Activated gamma-delta T cell treated with Interleukin-2 at 50 U/mL for 16 hours (primary cell): ENCODE data around the gene MRPL3.

Source experiments
- DNase-seq: peaks from one replicate; pipeline ENCODE4 v3.0.0-alpha.2; 2020

The MRPL3 gene

DNA sequence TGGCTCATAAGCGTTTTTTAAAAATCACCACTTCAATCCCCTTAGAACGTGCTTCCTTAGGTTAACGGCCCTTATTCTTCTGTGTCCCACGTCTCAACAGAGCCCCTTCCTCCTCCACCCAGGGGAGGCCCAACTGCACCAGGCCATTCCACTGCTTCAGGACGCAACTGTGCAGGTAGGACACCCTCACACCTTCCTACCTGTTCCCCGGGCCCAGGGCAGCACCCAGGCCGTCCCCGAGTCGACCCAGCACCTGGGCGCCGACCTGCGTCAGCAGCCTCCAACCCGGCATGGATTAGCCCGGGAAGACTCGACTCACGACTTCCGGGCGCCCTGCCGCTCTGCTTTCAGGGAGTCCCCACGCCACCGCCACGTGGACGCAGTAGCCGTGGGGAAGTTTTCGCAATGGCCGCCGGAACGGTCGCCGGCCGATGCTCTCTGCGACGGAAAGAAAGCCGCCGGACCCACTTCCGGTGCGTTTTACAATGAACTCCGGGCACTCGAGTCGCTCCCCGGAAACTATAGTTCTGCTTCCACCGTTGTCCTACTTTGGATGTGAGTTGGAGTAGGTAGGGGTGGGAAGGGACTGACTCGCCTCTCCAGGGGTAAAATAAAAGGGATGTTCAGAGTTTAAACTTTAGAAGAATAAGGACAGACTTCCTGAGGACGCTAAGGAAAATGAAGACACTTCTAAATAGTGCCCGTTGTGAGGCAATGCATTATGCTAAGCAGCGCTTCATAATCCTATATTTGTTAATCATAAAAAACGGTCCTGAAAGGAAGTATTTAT is at the start of gene MRPL3:
Gene MRPL3, minus strand, starts transcription at position 442 of the 790 bp plus-strand sequence. Its CDS starts 150 bp downstream, at position 292.
- peak; percentile 78 for DNase-seq

DNA sequence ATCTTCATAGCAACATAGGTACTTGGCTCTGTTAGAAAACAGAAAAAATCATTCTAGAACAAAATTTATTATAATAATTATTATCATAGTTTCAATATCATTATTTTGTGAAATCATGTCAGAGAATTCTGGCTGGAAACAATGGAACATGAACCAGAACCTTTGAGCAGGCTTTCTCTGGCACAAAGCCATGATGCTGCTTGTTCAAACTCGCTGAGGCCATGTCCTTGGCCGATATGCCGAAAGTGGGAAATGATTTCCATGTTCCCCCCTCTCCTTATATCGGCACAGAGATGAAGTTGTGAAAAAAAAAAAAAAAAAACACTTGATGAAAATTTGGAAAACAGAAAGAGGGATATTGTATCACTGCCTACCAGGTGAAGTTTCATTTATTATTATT is 49.0 kb upstream of the MRPL3 start:
- no peak for DNase-seq

DNA sequence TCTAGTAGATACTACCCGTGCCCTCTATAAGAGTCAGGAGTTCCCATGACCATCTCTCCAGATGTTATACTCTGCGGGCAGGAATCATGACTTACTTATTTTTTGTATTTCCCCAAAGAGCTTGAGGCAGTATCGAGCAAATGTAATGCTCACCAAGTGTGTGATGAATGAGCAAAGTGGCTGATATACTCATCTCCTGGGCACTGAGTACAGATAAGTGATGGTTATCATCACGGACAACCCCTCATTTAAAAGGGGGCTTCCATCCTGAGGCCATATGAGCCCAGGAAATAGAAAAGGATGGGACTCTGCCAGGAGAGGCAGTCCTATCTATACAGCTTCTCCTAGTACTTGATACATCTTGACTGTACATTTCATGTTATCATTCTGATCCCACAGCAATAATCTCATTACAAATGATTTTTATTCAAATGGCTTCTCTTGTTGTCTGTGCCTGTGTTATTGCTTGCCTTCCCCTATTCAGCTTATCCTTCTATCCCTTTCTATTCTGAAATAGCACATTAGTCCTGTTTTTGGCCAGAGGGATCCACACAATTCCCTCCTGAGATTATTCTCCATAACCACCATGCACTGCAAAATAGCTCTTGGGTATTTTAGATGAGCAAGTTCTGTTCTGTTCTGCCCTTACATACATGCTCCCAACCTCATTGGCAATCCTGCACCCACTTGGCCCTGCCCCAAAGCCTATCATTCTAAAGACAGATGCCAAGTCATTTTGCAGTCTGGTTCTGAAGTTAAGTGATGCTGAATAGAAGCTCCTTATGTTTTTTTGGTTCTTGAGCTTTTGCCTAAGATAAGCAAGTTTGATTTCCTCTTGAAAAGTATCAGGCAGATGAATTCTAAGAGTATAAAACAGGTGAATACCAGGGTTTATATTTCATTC is 48.0 kb upstream of the MRPL3 start:
- no peak for DNase-seq

DNA sequence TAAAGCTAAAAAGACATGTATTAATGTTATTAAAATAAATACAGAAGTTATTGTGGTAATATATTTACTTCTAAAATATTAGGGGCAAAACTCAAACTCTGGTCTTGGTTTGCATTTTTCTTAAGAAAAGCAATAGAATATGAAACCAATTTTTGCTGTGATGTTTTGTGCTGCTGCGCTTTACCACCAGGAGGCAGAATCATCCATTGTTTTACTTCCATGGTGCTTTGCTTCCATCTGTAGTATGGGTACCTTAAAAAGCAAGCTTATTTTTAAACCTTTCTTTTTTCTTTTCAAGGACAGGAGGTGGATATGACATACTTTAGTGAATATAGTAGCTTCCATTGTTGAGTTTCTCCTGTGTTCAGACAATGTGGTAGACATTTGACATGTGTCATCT is 46.6 kb upstream of the MRPL3 start:
- no peak for DNase-seq

DNA sequence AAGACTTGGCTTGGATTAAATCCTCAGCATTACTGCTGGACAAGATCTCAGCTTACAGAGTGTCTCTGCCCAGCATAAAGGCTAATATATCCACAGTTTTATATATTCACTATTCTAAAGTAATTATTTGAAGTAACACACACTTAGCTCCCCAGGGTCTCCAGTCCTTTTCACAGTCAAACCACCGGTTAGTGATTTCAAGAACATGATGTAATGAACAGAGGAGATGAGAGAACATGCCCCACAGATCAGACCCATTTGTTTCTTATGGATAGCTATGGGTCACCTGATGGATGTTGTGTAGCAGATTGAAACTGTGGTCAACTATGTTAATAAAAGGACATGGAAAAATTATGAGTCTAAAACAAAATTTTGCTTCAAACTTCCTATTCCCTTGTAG is 44.8 kb upstream of the MRPL3 start:
- DNase-seq, result no peak

DNA sequence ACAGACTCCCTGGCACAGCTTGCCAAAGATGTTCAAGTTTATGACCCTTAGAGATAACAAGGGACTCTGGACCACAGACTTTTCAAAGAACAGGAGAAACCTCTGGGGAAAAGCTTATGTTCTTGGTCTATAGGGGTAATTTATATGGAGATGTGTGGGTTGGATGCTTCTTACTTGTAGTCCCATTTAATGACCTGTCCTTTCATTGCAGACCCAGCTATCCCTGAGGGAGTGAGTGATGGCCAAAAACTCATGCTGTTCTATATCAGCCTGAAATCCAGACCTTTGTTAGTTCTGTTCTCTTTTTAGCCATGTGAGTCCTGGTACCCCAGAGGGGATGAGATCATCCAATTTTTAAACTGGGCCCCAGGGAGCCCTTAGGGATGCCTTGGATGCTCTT is 43.7 kb upstream of the MRPL3 start:
- DNase-seq, result no peak

DNA sequence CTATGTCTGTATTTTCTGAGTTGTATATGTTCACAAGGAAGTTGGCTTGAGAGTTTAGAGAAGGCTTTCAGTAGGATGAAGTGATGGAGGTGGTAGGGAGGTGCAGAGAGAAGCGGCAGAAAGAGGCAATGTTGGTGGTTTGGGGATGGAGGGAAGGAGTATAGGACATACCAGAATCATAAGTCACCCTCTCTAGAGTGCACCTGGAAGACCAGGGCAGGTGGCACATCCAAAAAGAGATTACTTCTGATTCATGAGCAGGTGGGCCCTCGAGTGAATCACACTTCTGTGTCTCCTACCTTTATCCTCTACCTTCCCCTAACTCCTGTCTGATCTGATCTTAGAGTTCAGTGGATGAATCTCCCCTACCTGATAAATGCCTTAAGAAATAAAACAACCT is 41.8 kb upstream of the MRPL3 start:
- DNase-seq, result no peak

DNA sequence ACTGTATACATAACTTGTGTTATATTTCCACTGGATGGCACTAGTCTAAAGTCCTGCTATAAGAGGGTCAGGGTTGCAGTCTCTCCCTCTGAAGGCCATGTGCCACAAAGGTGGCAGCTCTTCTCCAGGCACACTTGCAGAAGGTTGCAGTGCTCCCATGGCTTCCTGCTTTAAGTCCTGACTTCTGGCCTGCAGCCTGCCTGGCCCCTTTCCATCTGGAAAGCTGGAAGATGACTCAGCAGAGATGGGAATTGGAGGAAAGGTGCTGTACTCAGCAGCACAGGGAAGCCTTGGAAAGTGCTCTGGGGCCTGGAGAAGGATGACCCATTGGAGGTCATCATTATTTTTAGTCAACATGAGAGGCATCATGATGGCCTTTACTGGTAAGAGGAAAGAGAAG is 40.9 kb upstream of the MRPL3 start:
- DNase-seq, result no peak

DNA sequence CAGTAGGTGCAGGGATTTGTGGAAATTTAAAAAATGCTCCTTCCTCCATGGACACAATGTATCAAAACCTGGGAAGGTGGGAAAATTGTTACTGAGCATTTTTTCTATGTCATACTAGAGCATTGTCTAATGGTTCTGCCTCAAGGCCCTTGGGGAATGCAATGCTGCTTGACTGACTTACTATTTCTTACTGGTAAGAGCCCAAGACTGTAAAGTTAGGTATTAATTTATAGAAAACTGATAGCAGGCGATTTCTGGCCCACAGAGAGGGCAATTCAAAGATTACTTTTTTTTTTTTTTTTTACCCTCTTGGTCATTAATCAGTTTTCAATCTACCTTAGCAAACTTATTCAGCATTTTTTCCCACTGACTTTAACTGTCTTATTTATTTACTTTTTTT is 38.5 kb upstream of the MRPL3 start:
- no peak for DNase-seq

DNA sequence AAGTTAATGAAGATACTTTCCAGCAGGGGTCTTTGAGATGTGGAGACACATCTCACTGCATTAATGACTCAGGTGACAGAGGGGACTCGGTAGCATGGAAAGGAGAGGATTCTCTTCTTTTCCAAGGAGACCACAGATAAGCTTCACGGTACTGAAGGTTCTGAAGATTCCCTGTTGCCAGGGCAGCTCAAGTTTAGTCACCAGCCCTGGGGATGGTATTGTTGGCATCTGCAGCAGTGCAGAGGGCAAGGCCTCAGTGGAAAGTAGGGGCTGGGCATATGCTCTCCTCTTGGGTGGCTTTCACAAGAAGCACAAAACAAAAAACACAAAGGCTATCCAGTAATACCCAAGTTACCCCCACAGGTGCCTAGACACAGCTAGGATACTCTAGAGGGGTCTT is 38.0 kb upstream of the MRPL3 start:
- no peak for DNase-seq

DNA sequence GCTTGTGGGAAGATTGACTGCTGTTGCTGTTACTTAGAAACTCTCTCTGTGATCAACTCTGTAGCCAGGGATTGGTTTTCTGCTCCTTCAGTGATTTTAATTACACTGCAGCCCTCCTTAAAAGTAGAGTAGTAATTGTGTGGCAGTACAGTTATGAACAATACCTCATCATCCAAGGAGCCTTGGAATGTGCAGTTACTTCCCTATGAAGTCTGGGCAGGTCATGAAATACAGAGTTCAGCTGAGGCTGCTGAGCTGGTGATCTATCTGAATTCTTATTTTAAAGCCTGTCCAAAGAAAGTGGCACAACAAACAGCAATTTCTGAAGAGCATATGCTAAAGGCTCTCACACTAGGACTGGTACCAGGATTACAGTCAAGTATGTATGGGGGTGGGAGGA is 37.4 kb upstream of the MRPL3 start:
- DNase-seq, result no peak

DNA sequence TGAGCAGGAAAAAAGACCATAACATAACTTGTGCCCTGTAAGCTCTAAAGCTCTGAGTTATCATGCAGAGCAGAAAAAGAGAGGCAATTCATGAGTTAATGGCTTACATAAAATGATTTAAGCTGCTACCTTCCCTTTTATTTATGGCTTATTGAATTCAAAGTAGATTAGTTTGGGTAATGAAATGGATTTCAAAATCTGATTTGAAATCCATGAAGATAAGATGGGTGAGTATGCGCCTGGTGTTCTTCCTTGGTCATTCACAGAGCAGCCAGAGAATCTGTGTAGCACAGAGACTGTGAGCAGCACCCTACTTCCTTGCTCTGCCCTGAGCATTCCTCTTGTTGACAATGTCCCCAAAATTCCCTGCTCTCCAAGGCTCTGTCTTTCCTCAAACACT is 36.2 kb upstream of the MRPL3 start:
- no peak for DNase-seq

DNA sequence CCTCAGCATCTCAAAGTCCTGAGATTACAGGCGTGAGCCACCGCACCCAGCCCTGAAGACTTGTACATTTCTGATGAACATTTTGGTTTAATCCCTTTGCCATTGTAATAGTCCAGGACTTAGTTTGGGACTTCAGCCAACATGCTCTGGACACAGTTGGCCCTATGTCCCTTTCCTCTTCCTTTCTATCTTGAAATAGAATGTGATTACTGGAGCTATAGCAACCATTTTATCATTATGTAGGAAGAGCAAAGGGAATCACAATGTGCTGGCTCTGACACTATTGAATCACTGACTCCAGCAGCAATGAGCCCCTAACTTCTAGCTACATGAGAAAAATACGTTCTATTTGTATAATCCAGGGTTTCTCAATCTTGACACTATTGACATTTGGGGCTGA is 34.8 kb upstream of the MRPL3 start:
- DNase-seq, result no peak

DNA sequence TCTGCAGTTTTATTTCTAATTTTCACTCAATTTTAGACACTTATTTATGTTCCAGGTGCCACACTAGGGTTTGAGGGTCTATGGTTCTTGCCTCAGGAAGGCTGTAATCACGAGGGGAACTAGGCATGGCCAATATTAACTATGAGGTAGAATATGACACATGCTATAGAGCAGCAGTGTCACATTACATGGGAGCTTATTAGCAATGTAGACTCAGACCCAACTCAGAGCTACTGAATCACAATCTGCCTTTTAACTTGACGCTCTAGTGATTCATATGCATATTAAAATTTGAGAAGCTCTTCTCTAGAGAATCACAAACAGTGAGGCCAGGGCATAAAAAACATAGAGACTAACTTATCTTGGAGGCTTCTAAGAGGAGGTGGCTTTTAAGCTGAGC is 32.8 kb upstream of the MRPL3 start:
- DNase-seq, result no peak

DNA sequence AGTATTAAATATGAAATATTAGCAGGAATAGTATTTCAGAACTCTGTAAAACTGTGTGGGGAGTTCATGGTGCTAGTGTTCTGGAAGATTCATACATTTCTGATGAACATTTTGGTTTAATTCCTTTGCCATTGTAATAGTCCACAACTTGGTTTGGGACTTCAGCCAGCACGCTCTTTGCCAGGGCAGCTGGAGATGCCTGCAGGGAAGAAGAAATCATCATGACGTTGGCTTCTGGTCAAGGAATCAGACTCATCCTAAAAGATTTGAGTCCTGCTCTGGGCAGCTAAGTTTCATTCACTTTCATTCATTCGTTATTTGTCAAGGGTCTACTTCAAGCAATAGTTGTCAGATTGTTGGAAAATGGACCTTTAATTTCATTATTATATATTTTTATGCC is 32.4 kb upstream of the MRPL3 start:
- no peak for DNase-seq

DNA sequence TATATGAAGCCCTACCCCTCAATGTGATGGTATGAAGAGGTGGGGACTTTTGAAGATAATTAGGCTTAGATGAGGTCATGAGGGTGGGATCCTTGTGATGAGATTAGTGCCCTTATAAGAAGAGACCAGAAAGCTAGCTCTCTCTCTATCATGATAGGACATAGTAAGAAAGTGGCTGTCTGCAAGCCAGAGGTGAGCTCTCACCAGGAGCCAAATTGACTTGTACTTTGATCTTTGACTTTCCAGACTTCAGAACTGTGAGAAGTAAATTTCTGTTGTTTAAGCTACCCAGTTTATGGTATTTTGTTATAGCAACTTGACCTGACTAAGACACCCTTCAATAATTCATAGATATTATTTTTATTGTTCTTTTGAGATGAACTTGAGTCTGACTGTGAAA is 29.9 kb upstream of the MRPL3 start:
- no peak for DNase-seq

DNA sequence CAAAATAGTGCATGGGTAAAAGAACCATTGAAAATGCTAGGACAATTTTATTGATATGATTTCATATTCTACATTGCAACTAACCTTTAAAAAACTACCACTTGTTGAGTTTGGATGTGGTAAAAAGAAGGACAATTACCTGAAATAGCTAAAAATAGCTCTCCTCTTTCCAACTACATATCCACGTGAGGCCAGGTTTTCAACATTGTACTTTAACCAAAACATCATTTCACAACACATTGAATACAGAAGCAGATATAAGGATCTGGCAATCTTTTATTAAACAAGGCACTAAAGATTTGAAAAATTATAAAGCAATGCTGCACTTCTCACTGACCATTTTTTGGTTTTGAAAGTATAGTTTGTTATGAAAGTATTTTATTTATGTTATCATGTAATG is 28.1 kb upstream of the MRPL3 start:
- no peak for DNase-seq

DNA sequence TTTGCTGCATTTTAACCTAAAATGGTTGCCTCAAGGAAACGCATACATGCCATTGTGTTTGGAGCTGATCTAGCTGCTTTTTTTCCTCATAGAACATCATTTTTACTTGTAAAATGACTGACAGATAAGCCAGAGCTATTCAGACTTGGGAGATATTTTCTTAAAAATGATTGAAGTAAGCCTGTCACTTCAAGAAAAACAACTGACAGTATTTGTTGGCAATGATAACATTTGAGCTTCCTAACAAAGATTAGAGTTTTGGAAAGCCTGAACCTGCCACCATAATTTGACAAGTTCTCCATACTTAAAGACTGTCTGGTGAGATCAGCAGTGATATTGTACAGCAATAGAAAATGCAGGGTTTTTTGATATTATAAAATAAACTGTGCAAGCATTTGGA is 27.6 kb upstream of the MRPL3 start:
- DNase-seq, result no peak

DNA sequence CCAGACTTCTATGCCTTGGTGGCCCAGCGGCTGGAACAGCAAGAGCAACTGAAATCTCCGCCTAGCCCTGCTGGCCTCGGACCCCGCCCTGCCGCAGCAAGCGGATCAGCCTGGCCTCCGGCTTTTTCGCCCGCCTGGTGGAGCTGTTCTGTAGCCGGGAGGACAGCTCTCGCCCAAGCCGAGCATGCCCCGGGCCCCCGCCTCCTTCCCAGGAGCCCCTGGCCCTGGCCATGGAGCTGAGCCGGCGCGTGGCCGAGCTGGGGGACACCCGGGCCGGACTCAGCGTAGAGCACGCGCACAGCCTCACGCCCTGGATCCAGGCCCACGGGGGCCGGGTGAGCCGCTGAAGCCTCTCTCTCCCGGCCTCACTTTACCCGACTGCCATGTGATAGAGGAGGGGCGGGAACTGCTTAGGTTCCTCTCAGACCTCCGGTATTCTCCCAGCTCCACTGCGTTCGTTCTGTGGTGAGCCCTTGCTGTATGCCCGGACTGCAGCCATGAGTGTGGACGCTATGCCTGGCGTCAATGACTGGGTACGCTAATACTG is 24.1 kb upstream of the MRPL3 start:
- no peak for DNase-seq

DNA sequence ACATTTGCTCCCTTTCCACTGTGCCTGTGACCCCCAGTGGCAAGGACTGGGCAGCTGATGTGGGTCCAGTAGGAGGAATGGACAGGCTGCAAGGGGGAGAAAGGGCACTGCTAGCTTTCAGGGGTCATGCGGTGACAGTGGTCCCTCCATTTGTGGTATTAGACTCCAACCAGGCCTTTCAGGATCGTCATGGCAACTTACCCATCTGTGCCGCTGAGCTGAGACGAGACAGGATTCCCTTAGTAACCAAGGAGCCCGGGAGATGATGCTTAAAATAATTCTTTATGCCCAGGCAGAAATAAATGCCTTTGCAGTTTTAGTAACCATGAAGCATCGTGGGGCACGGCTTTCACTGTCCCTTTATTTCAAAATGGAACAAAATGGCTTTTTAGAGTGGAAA is 15.9 kb upstream of the MRPL3 start:
- DNase-seq, result no peak

DNA sequence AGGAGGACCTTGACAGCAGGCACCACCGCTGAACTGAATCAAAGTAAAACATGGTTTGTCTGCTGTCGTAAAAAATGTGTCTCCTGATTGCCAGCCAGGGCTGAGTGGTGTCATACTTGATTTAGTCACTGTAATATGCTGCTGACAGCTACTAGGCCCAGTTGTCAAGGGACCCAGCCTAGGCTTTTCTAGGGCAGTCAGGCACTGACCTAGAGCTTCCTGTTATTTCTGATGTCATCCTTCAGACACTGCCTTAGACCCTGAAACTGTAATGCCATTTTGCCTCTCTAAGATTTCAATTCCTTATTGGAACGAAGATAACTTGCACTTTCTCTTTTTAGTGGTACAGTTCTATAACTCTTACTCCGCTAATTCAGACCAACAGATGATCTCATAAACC is 2.6 kb upstream of the MRPL3 start:
- DNase-seq, result no peak

DNA sequence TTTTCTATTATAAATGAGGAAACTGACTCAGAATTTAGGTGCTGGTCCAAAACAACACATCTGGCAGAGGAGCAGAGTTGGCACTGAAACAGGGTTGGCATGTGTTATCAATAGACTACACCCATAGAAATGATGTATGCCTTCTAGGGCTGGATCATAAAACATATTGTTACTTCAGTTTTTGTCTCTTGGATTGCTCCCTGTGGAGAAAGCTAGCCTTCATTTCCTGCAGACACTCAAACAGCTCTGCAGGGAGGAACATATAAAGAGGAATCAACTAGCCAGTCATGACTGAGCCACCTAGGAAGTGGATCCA is 507 bp upstream of the MRPL3 start:
- DNase-seq, result no peak

DNA sequence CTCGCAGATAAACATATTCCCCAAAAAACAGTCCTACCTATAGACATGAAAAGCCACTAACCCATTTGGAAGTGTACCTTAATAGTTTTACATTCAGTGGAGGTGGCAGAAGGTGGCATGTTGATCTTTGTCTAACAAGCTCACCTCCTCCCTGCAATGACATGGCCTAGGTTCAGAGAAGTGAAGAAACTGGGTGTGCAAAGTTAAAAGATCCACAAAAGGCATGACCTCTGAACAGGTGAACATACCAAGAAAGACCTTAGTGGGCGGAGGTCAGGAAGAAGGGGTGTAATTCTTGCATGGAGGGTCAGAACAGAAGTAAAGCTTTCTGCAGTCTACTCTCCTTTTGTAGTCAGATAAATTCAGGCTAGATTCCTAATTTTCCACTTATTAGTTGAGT is 822 bp downstream of the MRPL3 start:
- no peak for DNase-seq

DNA sequence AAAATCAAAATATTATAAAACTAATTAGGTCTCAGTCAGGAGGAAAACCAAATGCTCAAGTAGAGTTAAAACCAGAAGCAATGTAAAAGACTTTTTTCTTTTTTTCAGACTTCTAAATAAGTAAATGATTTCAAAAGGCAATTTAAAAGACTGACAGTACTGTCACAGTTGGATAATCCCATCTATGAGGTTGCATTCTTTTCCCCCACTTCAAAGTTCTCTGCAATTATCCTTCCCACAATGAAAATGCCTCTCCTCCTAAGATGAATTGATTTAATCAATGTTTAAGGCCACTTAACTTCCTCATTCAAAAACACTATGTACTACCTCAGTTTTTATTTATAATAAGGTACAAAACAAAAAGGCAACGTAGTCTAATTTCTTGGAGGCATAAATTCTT is 8.1 kb downstream of the MRPL3 start:
- DNase-seq, result no peak
